Osteocyte (in vitro differentiated cells): Measurements from ENCODE around the gene TUBB1. TPM values are rescaled to one million over a fixed set of nuclear protein-coding genes. Genes with fewer than 3 reads are reported as not detected.

Source experiments
- DNase-seq: peaks from one replicate; pipeline ENCODE4 v3.0.0; 2021; ENCODE audit warnings: mixed read lengths; ENCODE audit not compliant: unreplicated experiment; ENCODE audit errors: extremely low spot score
- H3K27ac Mint-ChIP-seq: one replicate; pipeline ENCODE4 v1.8.0; 2021; ENCODE audit warnings: mild to moderate bottlenecking, mixed read lengths; ENCODE audit not compliant: unreplicated experiment
- H3K27me3 Mint-ChIP-seq: one replicate; pipeline ENCODE4 v1.8.0; 2021; ENCODE audit warnings: mixed read lengths; ENCODE audit not compliant: unreplicated experiment
- H3K36me3 Mint-ChIP-seq: one replicate; pipeline ENCODE4 v1.8.0; 2021; ENCODE audit warnings: mixed read lengths; ENCODE audit not compliant: unreplicated experiment
- H3K4me1 Mint-ChIP-seq: one replicate; pipeline ENCODE4 v1.8.0; 2021; ENCODE audit warnings: mixed read lengths; ENCODE audit not compliant: unreplicated experiment
- H3K4me3 Mint-ChIP-seq: one replicate; pipeline ENCODE4 v1.8.0; 2021; ENCODE audit warnings: mild to moderate bottlenecking, moderate library complexity, mixed read lengths; ENCODE audit not compliant: unreplicated experiment
- H3K9me3 Mint-ChIP-seq: one replicate; pipeline ENCODE4 v1.8.0; 2021; ENCODE audit warnings: mixed read lengths; ENCODE audit not compliant: unreplicated experiment
- CTCF ChIP-seq: fragments of 200-600 bp; sonication (generic); IDR thresholded peaks from 2 replicates; pipeline ENCODE4 v1.5.0; 2021; ENCODE audit warnings: antibody characterized with exemption, mild to moderate bottlenecking, moderate library complexity
- total RNA-seq: library from RNA; stranded (reverse); gene quantifications from 2 replicates; pipeline ENCODE4 v1.2.1, GENCODE V29; 2021

The TUBB1 gene
- total RNA-seq, 1 donor from 2014 or later = not detected

GRCh38 chr20:58985656-58986055 is 33.6 kb upstream of the TUBB1 start:
- Mint-ChIP-seq H3K4me1 (peaks cover 23% of the 10 kb centered on the region), H3K36me3 (peaks cover 34% of the 10 kb centered on the region), H3K27ac (no peak overlapping the region), H3K27me3 (no peaks in the 10 kb centered on the region), H3K4me3 (no peak overlapping the region), H3K9me3 (no peaks in the 10 kb centered on the region)
- no peak for TF ChIP-seq CTCF
- no peak for DNase-seq

GRCh38 chr20:58986286-58986967 is 32.8 kb upstream of the TUBB1 start:
- H3K4me3 Mint-ChIP-seq = no peak overlapping the region
- H3K36me3 Mint-ChIP-seq = peaks cover 41% of the 10 kb centered on the region
- H3K9me3 Mint-ChIP-seq = no peaks in the 10 kb centered on the region
- H3K27ac Mint-ChIP-seq = no peak overlapping the region
- no peaks in the 10 kb centered on the region for H3K27me3 Mint-ChIP-seq
- H3K4me1 Mint-ChIP-seq = peaks cover 21% of the 10 kb centered on the region
- TF ChIP-seq CTCF = no peak
- no peak for DNase-seq

DNA sequence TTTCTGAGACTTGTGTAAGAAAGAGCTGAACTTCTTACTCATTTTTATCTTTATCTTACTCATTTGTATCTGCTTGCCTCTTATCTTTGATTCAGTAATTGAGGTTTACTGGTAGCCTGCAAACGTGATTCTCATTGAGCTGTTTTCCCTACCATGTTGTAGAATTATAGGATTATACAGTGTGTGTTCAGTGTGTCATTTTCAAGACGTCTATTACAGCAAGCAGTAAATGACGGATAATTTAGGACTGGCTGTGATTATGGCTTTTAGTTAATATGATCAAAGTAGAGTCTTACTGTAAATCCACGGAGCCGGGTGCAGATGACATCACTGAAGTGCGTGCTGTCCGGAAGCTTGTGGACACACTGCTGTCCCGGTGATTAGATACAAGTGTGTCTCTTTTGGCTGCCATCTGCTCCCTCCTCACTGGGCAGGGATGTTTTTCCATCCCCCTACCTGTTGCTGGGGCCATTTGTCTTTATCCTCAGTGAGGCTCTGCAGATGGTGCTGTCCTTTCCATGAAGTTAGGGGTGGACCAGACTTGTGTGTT is 32.2 kb upstream of the TUBB1 start:
- H3K27me3 Mint-ChIP-seq = no peaks in the 10 kb centered on the region
- TF ChIP-seq CTCF = no peak
- peaks cover 18% of the 10 kb centered on the region for H3K4me1 Mint-ChIP-seq
- no peak for DNase-seq
- no peak overlapping the region for H3K27ac Mint-ChIP-seq
- H3K4me3 Mint-ChIP-seq = no peak overlapping the region
- H3K9me3 Mint-ChIP-seq = no peaks in the 10 kb centered on the region
- peaks cover 46% of the 10 kb centered on the region for H3K36me3 Mint-ChIP-seq

DNA sequence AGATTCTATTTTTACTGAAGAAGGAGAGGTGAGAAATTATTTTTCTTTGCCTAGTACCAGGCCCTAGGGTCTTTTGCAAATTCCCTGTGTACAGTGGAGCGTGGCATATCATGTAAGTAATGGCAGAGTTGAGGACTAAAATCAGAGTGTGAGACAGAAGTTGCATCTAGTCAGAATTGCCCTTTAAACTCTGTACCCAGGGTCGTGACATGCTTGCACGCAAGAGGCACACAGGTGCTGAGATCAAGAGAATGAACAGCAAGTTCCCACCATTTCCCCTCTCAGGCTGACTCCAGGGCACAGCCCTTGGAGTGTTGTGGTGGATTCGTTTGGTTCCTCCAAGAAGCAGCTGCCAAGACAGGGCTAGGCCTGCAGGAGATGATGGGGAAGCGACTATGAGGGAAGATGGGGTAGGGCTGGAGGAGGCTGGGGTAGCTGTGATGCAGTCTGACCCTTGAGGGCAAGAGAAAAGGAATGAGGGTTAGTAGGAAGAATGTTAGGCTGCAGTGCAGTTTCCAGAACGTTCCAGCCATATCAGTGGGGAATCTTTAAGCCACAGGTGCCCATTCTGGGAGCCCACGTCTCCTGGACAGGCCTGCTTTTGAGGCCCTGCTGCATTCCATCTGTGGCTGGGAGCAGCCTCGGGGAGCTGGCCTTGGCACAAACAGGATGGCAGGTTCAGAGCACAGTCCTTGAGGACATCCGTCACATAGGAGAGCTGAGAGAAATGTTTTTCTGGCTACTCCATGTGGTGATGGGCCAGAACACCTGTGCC is 31.3 kb upstream of the TUBB1 start:
- DNase-seq = no peak
- H3K27ac Mint-ChIP-seq = no peak overlapping the region
- no peaks in the 10 kb centered on the region for H3K9me3 Mint-ChIP-seq
- no peaks in the 10 kb centered on the region for H3K27me3 Mint-ChIP-seq
- H3K4me1 Mint-ChIP-seq = peaks cover 11% of the 10 kb centered on the region
- no peak overlapping the region for H3K4me3 Mint-ChIP-seq
- no peak for TF ChIP-seq CTCF
- H3K36me3 Mint-ChIP-seq = peaks cover 51% of the 10 kb centered on the region

DNA sequence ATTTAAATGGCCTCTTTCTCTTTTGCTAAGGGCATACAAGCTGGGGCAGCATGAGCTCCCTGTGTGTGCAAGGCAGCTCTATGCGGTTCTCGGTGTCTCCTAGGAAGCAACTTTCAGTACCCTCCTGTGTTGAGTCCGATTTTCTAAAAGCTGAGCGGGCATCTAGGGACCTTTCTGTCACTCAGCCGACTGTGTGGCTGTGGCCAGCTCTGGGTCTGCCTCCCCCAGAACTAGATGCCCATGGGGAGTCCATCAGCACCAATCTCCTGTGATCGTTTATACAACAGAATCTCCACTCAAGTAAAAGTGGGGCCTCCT is 30.7 kb upstream of the TUBB1 start:
- Mint-ChIP-seq H3K4me1 (peaks cover 11% of the 10 kb centered on the region), H3K27ac (no peak overlapping the region), H3K36me3 (peaks cover 51% of the 10 kb centered on the region), H3K4me3 (no peak overlapping the region), H3K9me3 (no peaks in the 10 kb centered on the region), H3K27me3 (no peaks in the 10 kb centered on the region)
- no peak for DNase-seq
- TF ChIP-seq CTCF = no peak
